A549 (cell line): ENCODE measurements around the gene RBFA.

ENCODE experiments used
- JUN ChIP-seq, 2 experiments: fragments of >200 bp; sonication (Bioruptor Twin); formaldehyde crosslinking; IDR thresholded peaks; 2 replicates in 1 of 2; 3 replicates in 1 of 2; pipeline ENCODE4 v1.6.1; 2016 to 2017
- MAFK ChIP-seq: fragments of 450-650 bp; IDR thresholded peaks from 2 replicates; pipeline ENCODE4 v1.6.1; 2014; ENCODE audit not compliant: partially characterized antibody
- MAZ ChIP-seq: fragments of 150-350 bp; IDR thresholded peaks from 2 replicates; pipeline ENCODE4 v1.6.1; 2014; ENCODE audit warnings: antibody characterized with exemption, low read depth, low read length, borderline replicate concordance
- NR3C1 ChIP-seq: fragments of >200 bp; sonication (Bioruptor Twin); formaldehyde crosslinking; IDR thresholded peaks from 3 replicates; pipeline ENCODE4 v1.6.1; 2017
- POLR2A ChIP-seq: IDR thresholded peaks from 2 replicates; pipeline ENCODE4 v1.6.1; 2012; ENCODE audit warnings: mild to moderate bottlenecking, low read length
- ZFP36 ChIP-seq: fragments of 450-650 bp; IDR thresholded peaks from 2 replicates; pipeline ENCODE4 v1.6.1; 2014; ENCODE audit warnings: borderline replicate concordance; ENCODE audit not compliant: partially characterized antibody
- TF ChIP-seq, protein P1 (sequence below): fragments of >200 bp; sonication (Bioruptor Twin); formaldehyde crosslinking; IDR thresholded peaks from 3 replicates; pipeline ENCODE4 v1.5.1; 2016
- TF ChIP-seq, protein P2 (sequence below): fragments of 150-350 bp; IDR thresholded peaks from 2 replicates; pipeline ENCODE4 v1.6.1; 2014; ENCODE audit warnings: low read depth, mild to moderate bottlenecking, low read length
- TF ChIP-seq, protein P3 (sequence below): fragments of 450-650 bp; IDR thresholded peaks from 2 replicates; pipeline ENCODE4 v1.6.1; 2014; ENCODE audit warnings: antibody characterized with exemption

DNA sequence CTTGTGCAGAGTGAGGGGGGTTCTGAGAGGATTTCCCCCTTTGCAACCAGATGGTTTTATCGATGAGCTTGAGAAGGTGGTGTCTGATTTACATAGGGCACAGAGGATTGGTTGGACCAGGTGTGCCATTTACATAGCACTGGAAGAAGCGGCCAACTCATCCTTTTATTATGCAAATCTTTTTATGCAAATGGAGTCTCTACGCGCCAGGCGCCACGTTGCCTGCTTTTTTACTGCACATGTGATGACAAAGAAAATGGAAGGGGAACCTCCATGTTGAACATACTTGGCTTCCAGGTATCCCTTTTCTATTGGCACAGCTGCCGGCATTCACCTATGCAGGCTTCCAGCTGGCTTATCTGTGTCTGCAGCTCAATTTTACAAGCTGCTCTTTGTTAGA lies 27.5 kb upstream of the RBFA start:
- no peak for TF ChIP-seq POLR2A
- TF ChIP-seq, protein P1, sequence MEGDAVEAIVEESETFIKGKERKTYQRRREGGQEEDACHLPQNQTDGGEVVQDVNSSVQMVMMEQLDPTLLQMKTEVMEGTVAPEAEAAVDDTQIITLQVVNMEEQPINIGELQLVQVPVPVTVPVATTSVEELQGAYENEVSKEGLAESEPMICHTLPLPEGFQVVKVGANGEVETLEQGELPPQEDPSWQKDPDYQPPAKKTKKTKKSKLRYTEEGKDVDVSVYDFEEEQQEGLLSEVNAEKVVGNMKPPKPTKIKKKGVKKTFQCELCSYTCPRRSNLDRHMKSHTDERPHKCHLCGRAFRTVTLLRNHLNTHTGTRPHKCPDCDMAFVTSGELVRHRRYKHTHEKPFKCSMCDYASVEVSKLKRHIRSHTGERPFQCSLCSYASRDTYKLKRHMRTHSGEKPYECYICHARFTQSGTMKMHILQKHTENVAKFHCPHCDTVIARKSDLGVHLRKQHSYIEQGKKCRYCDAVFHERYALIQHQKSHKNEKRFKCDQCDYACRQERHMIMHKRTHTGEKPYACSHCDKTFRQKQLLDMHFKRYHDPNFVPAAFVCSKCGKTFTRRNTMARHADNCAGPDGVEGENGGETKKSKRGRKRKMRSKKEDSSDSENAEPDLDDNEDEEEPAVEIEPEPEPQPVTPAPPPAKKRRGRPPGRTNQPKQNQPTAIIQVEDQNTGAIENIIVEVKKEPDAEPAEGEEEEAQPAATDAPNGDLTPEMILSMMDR = no peak
- TF ChIP-seq NR3C1 = no peak
- TF ChIP-seq ZFP36 = no peak
- TF ChIP-seq, protein P2, sequence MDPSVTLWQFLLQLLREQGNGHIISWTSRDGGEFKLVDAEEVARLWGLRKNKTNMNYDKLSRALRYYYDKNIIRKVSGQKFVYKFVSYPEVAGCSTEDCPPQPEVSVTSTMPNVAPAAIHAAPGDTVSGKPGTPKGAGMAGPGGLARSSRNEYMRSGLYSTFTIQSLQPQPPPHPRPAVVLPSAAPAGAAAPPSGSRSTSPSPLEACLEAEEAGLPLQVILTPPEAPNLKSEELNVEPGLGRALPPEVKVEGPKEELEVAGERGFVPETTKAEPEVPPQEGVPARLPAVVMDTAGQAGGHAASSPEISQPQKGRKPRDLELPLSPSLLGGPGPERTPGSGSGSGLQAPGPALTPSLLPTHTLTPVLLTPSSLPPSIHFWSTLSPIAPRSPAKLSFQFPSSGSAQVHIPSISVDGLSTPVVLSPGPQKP = no peak
- TF ChIP-seq MAZ = no peak
- TF ChIP-seq, protein P3, sequence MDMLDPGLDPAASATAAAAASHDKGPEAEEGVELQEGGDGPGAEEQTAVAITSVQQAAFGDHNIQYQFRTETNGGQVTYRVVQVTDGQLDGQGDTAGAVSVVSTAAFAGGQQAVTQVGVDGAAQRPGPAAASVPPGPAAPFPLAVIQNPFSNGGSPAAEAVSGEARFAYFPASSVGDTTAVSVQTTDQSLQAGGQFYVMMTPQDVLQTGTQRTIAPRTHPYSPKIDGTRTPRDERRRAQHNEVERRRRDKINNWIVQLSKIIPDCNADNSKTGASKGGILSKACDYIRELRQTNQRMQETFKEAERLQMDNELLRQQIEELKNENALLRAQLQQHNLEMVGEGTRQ = no peak
- TF ChIP-seq JUN (IDR thresholded peaks at IDR 0.05) = no peak
- no peak for TF ChIP-seq MAFK
